Stimulated activated CD4-positive, alpha-beta T cell treated with anti-CD3 and anti-CD28 coated beads, Interleukin-15, amount 100 ng/mL, for 1 hour (primary cell): ENCODE data around the gene RPS15.
A peak's percentile ranks its signal among the peaks of the same experiment; 100 is the strongest.

Source experiments
- DNase-seq, 2 donors: peaks; one replicate each; pipeline ENCODE4 v3.0.0-alpha.2; 2020; ENCODE audit warnings: low read depth in 1 of 2, low spot score in 1 of 2

RPS15 gene

GRCh38 chr19:1401889-1402217 is 36.3 kb upstream of the RPS15 start:
- no peak for DNase-seq

DNA sequence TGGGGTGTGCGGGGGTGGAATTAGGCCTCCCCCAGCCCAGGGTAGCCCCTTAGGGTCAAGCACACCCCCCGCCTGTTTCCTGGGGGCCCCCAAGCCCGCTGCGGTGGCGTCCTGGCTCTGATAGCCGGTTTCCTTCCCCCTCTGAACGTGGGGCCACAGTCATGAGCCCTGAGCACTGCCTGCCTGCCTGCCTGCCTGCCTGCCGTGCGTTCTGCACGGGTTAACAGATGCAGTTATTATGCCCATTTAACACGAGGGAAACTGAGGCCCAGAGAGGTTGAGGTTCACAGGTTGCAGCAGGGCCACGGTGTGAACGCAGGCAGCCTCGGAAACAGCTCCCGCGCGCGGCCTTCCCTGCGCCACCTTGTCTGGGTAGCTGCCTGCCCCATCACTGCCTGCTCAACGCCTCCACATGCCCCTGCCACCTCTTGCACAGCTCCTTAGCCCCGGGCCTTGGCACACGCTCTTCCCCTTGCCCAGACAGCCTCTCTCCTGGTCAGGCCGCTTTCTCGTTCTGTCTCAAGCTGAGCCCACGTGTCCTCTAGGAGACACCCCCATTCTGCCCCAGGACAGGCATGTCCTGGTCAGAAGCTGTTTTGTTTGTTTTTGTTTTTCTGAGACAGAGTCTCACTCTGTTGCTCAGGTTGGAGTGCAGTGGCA is 35.7 kb upstream of the RPS15 start:
- DNase-seq, result no peak

GRCh38 chr19:1406774-1407527 is 31.2 kb upstream of the RPS15 start:
- peak; percentile 99 to 100 for DNase-seq

DNA sequence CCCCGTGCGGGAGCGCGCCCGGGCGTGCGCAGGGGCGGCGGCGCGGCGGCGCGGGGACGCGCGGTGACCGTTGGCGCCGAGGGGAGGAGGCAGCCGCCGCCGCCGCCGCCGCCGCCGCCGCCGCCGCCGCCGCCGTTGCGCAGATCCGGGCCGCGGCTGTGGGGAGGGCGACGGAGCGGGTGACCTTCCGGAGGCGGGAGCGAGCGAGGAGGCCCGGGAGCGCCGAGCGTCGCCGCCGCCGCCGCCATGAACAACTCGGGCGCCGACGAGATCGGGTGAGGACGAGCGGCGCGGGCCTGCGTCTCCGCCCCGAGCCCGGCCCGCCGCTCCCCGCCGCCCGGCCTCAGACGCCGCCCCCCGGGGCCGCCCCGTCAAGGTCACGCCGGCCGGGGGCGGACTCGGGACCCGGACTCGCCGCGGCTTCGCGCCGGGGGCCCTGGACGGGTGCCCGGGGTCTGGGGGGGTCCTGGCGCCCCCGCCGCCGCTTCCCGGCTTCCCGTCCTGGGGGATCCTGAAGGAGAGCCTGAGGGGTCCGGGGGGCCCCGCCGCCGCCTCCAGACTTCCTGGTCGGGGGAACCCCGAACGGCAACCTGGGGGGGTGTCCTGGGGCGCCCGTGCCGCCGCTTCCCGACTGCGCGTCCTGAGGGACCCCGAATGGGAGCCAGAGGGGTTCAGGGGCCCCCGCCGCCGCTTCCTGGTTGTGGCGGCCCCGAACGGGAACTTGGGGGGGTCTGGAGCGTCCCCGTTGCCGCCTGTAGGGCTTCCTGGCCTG is 30.5 kb upstream of the RPS15 start, which contains the start of gene DAZAP1:
Gene DAZAP1, plus strand, starts transcription at position 59 of the 772 bp plus-strand sequence. Its CDS starts 188 bp downstream, at position 247.
- DNase-seq, result peak; percentile 21 to 26

DNA sequence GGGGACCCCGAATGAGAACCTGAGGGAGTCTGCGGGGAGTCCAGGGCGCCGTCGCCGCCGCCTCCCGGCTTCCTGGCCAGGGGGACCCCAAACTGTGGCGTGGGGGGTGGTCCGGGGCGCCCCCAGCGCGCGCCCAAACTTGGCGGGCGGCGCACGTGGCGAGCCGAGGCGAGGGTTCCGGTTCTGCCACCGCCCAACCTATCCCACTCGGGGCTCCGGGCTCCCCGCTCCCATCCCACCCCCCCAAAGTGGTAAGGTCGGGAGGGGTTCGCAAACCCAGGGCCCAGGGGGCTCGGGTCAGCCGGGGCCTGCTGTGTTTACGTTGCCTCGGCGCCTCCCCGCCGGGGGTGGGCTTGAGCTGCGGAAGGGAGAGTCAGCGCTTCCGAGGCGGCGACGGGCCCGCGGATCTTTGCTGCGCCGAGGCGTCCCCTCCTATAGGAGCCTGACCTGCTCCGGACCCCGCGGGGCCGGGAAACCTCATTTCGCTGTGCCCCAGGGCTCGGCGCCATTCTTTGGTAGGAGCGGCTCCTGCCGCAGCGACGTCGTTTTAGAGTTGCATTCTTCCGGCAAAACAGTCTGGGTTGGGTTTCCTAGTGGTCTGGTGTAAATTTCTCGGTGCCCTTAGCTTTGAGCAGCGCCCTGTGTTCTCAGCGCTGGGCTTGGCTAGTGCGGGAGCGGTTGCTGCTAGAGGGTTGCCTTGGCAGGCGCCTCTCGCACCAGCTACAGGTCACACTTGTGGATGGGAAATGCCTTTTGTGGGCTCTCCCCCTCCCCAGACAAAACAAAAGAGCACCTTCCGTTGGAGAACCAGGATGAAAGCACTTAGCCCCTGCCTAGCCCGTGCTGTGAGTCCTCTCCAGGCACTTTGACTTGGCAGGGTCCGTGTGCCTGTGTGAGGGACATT is 29.6 kb upstream of the RPS15 start:
- DNase-seq, result peak; percentile 27 to 49

- no peak for DNase-seq
These were observed 28.8 kb upstream of the RPS15 start for GRCh38 chr19:1409204-1410005.

GRCh38 chr19:1410136-1410786 is 27.9 kb upstream of the RPS15 start:
- no peak for DNase-seq

DNA sequence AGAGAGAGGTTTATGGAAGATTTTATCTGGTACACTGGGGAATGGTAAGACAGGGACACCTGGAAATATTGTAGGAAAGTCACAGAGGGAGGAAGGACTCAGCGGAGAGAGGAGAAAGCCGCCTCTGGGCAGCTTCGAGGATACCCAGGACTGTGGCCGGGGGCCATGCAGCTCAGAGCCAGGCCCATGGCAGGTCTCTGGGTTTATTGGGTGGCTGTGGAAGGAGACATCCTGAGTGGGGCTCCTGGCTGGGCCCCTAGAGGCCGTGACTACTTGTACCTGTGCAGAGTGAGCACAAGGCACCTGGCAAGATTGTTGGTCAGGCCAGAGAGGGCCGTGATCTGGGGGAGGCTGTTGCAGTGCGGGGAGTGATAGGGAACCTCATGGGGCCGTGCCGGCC is 27.4 kb upstream of the RPS15 start:
- no peak for DNase-seq

GRCh38 chr19:1411255-1412191 is 26.7 kb upstream of the RPS15 start:
- DNase-seq, result no peak

- no peak for DNase-seq
These were observed 25.8 kb upstream of the RPS15 start for GRCh38 chr19:1412323-1412923.

- no peak for DNase-seq
These were observed 25.0 kb upstream of the RPS15 start for GRCh38 chr19:1412995-1413800.

- DNase-seq, result no peak
These were observed 22.0 kb upstream of the RPS15 start for GRCh38 chr19:1416014-1416841.

DNA sequence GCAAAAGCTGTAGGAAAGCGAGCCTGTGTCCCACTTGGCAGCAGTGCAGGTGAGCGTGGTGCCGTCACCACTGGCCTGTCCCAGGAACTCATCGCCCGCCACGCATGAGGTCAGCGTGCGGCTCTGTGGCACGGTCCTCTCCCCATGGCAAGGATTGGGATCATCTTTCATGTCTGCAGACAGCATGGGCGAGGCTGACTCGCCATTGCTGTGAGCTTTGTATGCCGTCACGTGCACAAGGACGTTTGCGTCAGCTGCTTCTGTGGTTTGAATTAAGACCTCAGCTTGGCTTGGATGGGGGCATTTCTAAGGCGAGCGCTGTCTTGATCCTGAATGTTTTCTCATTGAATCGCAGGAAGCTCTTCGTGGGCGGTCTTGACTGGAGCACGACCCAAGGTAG is 21.1 kb upstream of the RPS15 start:
- DNase-seq, result no peak

DNA sequence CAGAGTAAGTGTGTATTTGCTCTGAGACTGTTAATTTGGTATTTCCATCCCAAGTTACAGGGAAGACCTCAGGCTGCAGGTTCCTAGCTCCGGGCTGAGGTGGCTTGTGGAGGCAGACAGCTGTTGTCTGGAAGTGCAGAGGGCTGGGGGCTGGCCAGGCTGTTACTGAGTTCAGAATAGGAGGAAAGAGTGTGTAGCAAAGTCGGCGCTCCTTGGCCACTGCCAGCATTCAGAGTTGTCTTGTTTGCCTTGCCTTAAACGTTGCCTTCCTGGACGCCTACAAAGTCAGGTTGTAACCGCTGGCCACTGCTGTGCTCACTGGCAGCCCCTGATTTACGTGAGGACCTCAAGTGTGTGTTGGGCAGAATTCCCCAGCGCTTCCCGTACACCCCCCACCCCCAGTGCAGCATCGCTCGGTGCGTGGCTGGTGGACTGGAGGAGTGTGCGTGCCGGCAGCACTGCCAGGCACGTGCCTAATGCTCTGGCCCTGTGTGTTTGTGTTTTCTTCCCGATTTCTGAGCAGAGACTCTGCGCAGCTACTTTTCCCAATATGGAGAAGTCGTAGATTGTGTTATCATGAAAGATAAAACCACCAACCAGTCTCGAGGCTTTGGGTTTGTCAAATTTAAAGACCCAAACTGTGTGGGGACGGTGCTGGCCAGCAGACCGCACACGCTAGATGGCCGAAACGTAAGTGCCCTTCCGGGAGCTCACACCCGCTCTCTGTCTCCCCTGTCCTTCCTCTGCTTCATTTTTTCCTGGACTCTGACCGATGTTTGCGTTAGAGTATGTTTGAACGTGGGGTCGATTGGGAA is 20.3 kb upstream of the RPS15 start:
- DNase-seq, result no peak

GRCh38 chr19:1418496-1418775 is 19.8 kb upstream of the RPS15 start:
- no peak for DNase-seq
